HepG2 (cell line): ENCODE data around the gene PNLDC1. TPM values are rescaled to one million over a fixed set of nuclear protein-coding genes. Genes with fewer than 3 reads are reported as not detected.
A peak's percentile ranks its signal among the peaks of the same experiment; 100 is the strongest.

ENCODE experiments used
- ATAC-seq: fragments of 200-7000 bp; cut with Tn5 transposase; 3 replicates; pipeline ENCODE4 v1.9.1; 2020; ENCODE audit warnings: mild to moderate bottlenecking, moderate library complexity
- BruUV-seq: library from RNA; stranded (reverse); fragments of 400-500 nt; replicated peaks from 2 replicates; lab custom pipeline; 2021; lab: Mats Ljungman, UMichigan
- CTCF ChIA-PET: fragments of 300-600 bp; formaldehyde crosslinking; extraction: SDS; loops from one replicate; lab custom pipeline; 2021; ENCODE audit warnings: low total read pairs, inconsistent platforms, low intra/inter-chr PET ratio; lab: Yijun Ruan, JAX
- POLR2A ChIA-PET: fragments of 350-600 bp; sonication (Branson Sonifier 250); formaldehyde crosslinking; loops from one replicate; lab custom pipeline; 2020; ENCODE audit warnings: antibody characterized with exemption, inconsistent platforms; lab: Yijun Ruan, JAX
- DNase-seq: peaks from one replicate; pipeline ENCODE4 v3.0.0-alpha.2; 2015; ENCODE audit warnings: low spot score
- FAIRE-seq: peaks from 3 replicates; lab custom pipeline; 2011; peaks lifted over from hg19 to GRCh38; lab: Jason Lieb, UNC
- H2AFZ ChIP-seq: one replicate; pipeline ENCODE4 v1.6.1; 2011; ENCODE audit warnings: low read length, inconsistent platforms
- H3K27ac ChIP-seq: fragments of 300-600 bp; 3 replicates; pipeline ENCODE4 v1.8.0; 2011; ENCODE audit warnings: mixed run types, mild to moderate bottlenecking, mixed read lengths, low read length, inconsistent platforms; ENCODE audit not compliant: insufficient read depth; ENCODE audit errors: extremely low read length
- H3K27me3 ChIP-seq, 2 experiments: fragments of 200-600 bp in 1 of 2; 2 replicates in 1 of 2; 3 replicates in 1 of 2; pipeline versions ENCODE4 v1.6.0 to v1.8.0; 2011; ENCODE audit warnings: low read length in 2 of 2, mild to moderate bottlenecking in 2 of 2, moderate library complexity in 2 of 2, inconsistent platforms in 1 of 2; ENCODE audit not compliant: insufficient read depth in 2 of 2, control insufficient read depth in 1 of 2
- H3K36me3 ChIP-seq, 2 experiments: fragments of 200-600 bp in 1 of 2; replicated peaks in 1 of 2; 2 replicates in 1 of 2; 3 replicates in 1 of 2; pipeline versions ENCODE4 v1.5.1 to v1.8.0; 2011; ENCODE audit warnings: low read length in 2 of 2, inconsistent platforms in 1 of 2; ENCODE audit not compliant: insufficient read depth in 2 of 2, control insufficient read depth in 1 of 2
- H3K4me1 ChIP-seq: 2 replicates; pipeline ENCODE4 v1.5.1; 2012; ENCODE audit warnings: low read length, inconsistent platforms; ENCODE audit not compliant: insufficient read depth
- H3K4me2 ChIP-seq: 2 replicates; pipeline ENCODE4 v1.6.0; 2011; ENCODE audit warnings: low read depth, low read length, inconsistent platforms
- H3K4me3 ChIP-seq, 3 experiments: fragments of 200-600 bp in 1 of 3; sonication (generic), shearing (Covaris generic) in 1 of 3; replicated peaks in 1 of 3; 2 replicates each; pipeline ENCODE4 v1.5.1; 2011 to 2016; ENCODE audit warnings: low read length in 3 of 3, inconsistent platforms in 2 of 3, low read depth in 2 of 3, mild to moderate bottlenecking in 2 of 3, control low read depth in 1 of 3, mixed read lengths in 1 of 3; ENCODE audit not compliant: insufficient read depth in 1 of 3
- H3K79me2 ChIP-seq: one replicate; pipeline ENCODE4 v1.6.1; 2011; ENCODE audit warnings: low read length, inconsistent platforms; ENCODE audit not compliant: insufficient read depth
- H3K9ac ChIP-seq: 2 replicates; pipeline ENCODE4 v1.6.0; 2011; ENCODE audit warnings: mild to moderate bottlenecking, low read depth, low read length, inconsistent platforms; ENCODE audit not compliant: insufficient read depth
- H3K9me3 ChIP-seq: 2 replicates; pipeline ENCODE4 v1.5.1; 2012; ENCODE audit warnings: mild to moderate bottlenecking, low read length
- H4K20me1 ChIP-seq: 2 replicates; pipeline ENCODE4 v1.6.0; 2011; ENCODE audit warnings: inconsistent platforms, mild to moderate bottlenecking, low read length, moderate library complexity; ENCODE audit not compliant: insufficient read depth
- JUN ChIP-seq: sonication (generic); formaldehyde crosslinking; IDR thresholded peaks from 2 replicates; pipeline ENCODE4 v1.4.0; 2020; ENCODE audit warnings: mild to moderate bottlenecking, missing genetic modification reagents
- PHB2 ChIP-seq: fragments of 450-650 bp; IDR thresholded peaks from 2 replicates; pipeline ENCODE4 v1.6.1; 2018; ENCODE audit not compliant: partially characterized antibody
- PHF21A ChIP-seq: sonication (generic); formaldehyde crosslinking; IDR thresholded peaks from 2 replicates; pipeline ENCODE4 v1.5.0; 2020; ENCODE audit warnings: mild to moderate bottlenecking, missing genetic modification reagents
- RNF2 ChIP-seq: fragments of 450-650 bp; conservative IDR thresholded peaks from 2 replicates; pipeline ENCODE4 v1.6.1; 2016; ENCODE audit warnings: low read depth
- SAP130 ChIP-seq: IDR thresholded peaks from 2 replicates; pipeline ENCODE4 v1.6.1; 2016; ENCODE audit warnings: low read depth
- SP1 ChIP-seq, 2 experiments: fragments of 450-650 bp in 1 of 2; sonication (generic) in 1 of 2; formaldehyde crosslinking in 1 of 2; IDR thresholded peaks; 2 replicates each; pipeline versions ENCODE4 v1.4.0 to v1.6.1; 2016 to 2020; ENCODE audit warnings: missing genetic modification reagents in 1 of 2
- ZNF562 ChIP-seq: sonication (generic); formaldehyde crosslinking; IDR thresholded peaks from 2 replicates; pipeline ENCODE4 v1.8.0; 2022; ENCODE audit warnings: missing genetic modification reagents, borderline replicate concordance
- ZNF879 ChIP-seq: sonication (generic); formaldehyde crosslinking; IDR thresholded peaks from 2 replicates; pipeline ENCODE4 v1.8.1; 2023; ENCODE audit warnings: missing genetic modification reagents
- WGBS: methylation state at CpG from one replicate; pipeline ENCODE4 v1.1.6; 2017; ENCODE audit warnings: low lambda C conversion rate; 5-methylcytosine and 5-hydroxymethylcytosine counted together
- in situ Hi-C: cut with HindIII; loops from 2 replicates; pipeline ENCODE4 v1.10.0; 2017; ENCODE audit warnings: low pct_unique_long_range_greater_than_20kb; ENCODE audit not compliant: extremely low pct_ligation_motif_present
- intact Hi-C: fragments of 100-400 bp; cut with micrococcal nuclease; formaldehyde crosslinking; loops from one replicate; pipeline ENCODE4 v1.10.0; 2022; ENCODE audit not compliant: unreplicated experiment
- polyA plus RNA-seq, 8 experiments: library from polyadenylated mRNA; depleted of rRNA in 3 of 8; stranded (reverse) in 7 of 8; unstranded in 1 of 8; fragments of >200 nt; fragmentation: Illumina TruSeq in 4 of 8; extraction: Trizol in 4 of 8; gene quantifications; 2 replicates each; pipeline versions ENCODE4 v1.2.1 to v1.2.3, GENCODE V29; 2011 to 2016; ENCODE audit warnings: low read depth in 4 of 8, missing spikeins in 1 of 8, mixed read lengths in 1 of 8; ENCODE audit not compliant: insufficient read depth in 1 of 8
- total RNA-seq, 5 experiments: library from RNA; depleted of rRNA; stranded (reverse); fragments of >200 nt; fragmentation: Illumina TruSeq; extraction: Trizol; gene quantifications; 2 replicates each; pipeline ENCODE4 v1.2.3, GENCODE V29; 2016; ENCODE audit warnings: low read depth in 1 of 5
- TF ChIP-seq, protein P1 (sequence below): sonication (generic); formaldehyde crosslinking; IDR thresholded peaks from one replicate; pipeline ENCODE4 v1.5.1; 2020; ENCODE audit warnings: mild to moderate bottlenecking, missing genetic modification reagents; ENCODE audit errors: not compliant biosample characterization
- TF ChIP-seq, protein P2 (sequence below): sonication (generic); formaldehyde crosslinking; IDR thresholded peaks from 2 replicates; pipeline ENCODE4 v1.4.0; 2020; ENCODE audit warnings: missing genetic modification reagents
- TF ChIP-seq, protein P3 (sequence below): sonication (generic); formaldehyde crosslinking; IDR thresholded peaks from 2 replicates; pipeline ENCODE4 v1.4.0; 2020; ENCODE audit warnings: mild to moderate bottlenecking, missing genetic modification reagents

The PNLDC1 gene
- total and polyA plus RNA-seq, 2 of the 13 experiments (the other 11 are each of a cell fraction or from before 2014, with no cell fraction given), result not detected

DNA sequence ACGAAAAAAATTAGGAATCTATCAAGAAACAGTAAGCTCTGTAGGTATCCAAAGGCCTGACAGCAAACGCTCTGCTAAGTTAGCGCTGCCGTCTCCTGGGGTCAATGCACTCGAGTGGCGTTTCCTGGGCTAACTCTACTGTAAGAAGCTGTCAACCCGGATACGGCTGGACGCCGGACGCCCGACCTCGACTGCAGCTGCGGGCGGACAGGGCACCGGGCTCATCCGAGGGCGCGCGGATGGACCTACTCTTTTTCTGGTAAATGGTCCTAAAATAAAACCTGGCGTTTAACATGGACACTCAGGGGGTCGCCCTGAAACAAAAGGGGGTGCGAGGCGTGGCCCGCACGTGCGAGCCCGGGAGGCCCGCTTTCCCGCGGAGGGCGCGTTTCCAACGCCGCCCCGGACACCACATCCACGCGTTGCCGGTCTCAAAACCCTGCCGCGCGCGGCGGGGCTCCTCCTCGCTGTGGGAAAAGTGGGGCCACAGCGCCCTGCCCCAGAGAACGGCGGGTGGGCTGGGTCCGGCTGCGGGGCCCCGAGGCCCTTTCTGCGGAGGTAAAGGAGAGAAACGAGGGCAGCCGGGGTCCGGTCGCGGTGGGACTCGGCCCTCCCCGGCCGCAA is 11.2 kb upstream of the PNLDC1 start:
- Histone ChIP-seq H3K9me3 (no peaks in the 10 kb centered on the region), H3K36me3 (peaks cover 3 to 38% of the 10 kb centered on the region in 2 experiments; a peak in 4 of 5 replicates), H3K9ac (peak overlapping the region; percentile 92), H3K27me3 (no peaks in the 10 kb centered on the region; a peak in 1 of 5 replicates), H3K4me2 (peak overlapping the region; percentile 99), H2AFZ (no peak overlapping the region), H3K79me2 (peaks cover 86% of the 10 kb centered on the region), H4K20me1 (peaks cover 21% of the 10 kb centered on the region), H3K4me3 (peak overlapping the region; percentile 85 to 94 (median 91)), H3K27ac (peak overlapping the region; percentile 91), H3K4me1 (peaks cover 68% of the 10 kb centered on the region)
- no peak for FAIRE-seq
- ChIA-PET CTCF (no interaction called here), POLR2A (interaction anchor here (1.2 to 7.1 kb wide), 15 partner anchors 10 to 606 kb away, joined by 3 to 165 read pairs (median 8); partner anchors contain the start of genes ACAT2, PNLDC1, SOD2 and WTAP)
- WGBS, result 1% methylated on average over 34 of the region's 60 CpGs
- peak; percentile 41 for ATAC-seq
- TSS peak; percentile 54 for BruUV-seq
- in situ Hi-C loops, result loop anchor here (5.0 kb wide), 1 partner anchor 62 kb away; the partner anchor contains the start of gene WTAP
- peak; percentile 47 for DNase-seq
- intact Hi-C loops, result loop anchor here (1.0 to 2.0 kb wide), 2 partner anchors 27 to 62 kb away; partner anchors contain the start of genes ACAT2 and WTAP
- TF ChIP-seq, protein P1, sequence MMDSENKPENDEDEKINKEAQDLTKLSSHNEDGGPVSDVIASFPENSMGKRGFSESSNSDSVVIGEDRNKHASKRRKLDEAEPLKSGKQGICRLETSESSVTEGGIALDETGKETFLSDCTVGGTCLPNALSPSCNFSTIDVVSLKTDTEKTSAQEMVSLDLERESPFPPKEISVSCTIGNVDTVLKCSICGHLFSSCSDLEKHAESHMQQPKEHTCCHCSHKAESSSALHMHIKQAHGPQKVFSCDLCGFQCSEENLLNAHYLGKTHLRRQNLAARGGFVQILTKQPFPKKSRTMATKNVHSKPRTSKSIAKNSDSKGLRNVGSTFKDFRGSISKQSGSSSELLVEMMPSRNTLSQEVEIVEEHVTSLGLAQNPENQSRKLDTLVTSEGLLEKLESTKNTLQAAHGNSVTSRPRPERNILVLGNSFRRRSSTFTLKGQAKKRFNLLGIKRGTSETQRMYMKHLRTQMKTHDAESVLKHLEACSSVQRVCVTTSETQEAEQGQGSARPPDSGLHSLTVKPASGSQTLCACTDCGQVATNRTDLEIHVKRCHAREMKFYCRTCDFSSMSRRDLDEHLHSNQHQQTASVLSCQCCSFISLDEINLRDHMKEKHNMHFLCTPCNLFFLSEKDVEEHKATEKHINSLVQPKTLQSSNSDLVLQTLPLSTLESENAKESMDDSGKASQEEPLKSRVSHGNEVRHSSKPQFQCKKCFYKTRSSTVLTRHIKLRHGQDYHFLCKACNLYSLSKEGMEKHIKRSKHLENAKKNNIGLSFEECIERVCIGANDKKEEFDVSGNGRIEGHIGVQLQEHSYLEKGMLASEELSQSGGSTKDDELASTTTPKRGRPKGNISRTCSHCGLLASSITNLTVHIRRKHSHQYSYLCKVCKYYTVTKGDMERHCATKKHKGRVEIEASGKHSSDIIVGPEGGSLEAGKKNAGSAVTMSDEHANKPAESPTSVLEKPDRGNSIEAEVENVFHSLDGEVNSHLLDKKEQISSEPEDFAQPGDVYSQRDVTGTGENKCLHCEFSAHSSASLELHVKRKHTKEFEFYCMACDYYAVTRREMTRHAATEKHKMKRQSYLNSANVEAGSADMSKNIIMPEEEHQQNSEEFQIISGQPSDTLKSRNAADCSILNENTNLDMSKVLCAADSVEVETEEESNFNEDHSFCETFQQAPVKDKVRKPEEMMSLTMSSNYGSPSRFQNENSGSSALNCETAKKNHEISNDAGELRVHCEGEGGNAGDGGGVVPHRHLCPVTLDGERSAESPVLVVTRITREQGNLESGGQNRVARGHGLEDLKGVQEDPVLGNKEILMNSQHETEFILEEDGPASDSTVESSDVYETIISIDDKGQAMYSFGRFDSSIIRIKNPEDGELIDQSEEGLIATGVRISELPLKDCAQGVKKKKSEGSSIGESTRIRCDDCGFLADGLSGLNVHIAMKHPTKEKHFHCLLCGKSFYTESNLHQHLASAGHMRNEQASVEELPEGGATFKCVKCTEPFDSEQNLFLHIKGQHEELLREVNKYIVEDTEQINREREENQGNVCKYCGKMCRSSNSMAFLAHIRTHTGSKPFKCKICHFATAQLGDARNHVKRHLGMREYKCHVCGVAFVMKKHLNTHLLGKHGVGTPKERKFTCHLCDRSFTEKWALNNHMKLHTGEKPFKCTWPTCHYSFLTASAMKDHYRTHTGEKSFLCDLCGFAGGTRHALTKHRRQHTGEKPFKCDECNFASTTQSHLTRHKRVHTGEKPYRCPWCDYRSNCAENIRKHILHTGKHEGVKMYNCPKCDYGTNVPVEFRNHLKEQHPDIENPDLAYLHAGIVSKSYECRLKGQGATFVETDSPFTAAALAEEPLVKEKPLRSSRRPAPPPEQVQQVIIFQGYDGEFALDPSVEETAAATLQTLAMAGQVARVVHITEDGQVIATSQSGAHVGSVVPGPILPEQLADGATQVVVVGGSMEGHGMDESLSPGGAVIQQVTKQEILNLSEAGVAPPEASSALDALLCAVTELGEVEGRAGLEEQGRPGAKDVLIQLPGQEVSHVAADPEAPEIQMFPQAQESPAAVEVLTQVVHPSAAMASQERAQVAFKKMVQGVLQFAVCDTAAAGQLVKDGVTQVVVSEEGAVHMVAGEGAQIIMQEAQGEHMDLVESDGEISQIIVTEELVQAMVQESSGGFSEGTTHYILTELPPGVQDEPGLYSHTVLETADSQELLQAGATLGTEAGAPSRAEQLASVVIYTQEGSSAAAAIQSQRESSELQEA, result no peak
- TF ChIP-seq RNF2 (peak; percentile 54; the same call in 1 of the 2 replicates), JUN (CRISPR knock-in tag) (0 out of 2 replicates have a peak, but pooled peaks have one; percentile 19), ZNF879 (CRISPR knock-in tag) (no peak), PHF21A (peak; percentile 46; the same call in 1 of the 2 replicates), PHB2 (no peak), SP1 (IDR thresholded peaks at IDR 0.05) (no peak), SP1 (CRISPR knock-in tag; IDR thresholded peaks at IDR 0.05) (no peak), ZNF562 (CRISPR knock-in tag) (no peak), SAP130 (peak; percentile 78; the same call in 1 of the 2 replicates)
- TF ChIP-seq, protein P2, sequence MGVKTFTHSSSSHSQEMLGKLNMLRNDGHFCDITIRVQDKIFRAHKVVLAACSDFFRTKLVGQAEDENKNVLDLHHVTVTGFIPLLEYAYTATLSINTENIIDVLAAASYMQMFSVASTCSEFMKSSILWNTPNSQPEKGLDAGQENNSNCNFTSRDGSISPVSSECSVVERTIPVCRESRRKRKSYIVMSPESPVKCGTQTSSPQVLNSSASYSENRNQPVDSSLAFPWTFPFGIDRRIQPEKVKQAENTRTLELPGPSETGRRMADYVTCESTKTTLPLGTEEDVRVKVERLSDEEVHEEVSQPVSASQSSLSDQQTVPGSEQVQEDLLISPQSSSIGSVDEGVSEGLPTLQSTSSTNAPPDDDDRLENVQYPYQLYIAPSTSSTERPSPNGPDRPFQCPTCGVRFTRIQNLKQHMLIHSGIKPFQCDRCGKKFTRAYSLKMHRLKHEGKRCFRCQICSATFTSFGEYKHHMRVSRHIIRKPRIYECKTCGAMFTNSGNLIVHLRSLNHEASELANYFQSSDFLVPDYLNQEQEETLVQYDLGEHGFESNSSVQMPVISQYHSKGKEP (CRISPR knock-in tag), result no peak
- TF ChIP-seq, protein P3, sequence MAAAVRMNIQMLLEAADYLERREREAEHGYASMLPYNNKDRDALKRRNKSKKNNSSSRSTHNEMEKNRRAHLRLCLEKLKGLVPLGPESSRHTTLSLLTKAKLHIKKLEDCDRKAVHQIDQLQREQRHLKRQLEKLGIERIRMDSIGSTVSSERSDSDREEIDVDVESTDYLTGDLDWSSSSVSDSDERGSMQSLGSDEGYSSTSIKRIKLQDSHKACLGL (CRISPR knock-in tag), result peak; percentile 96; the same call in 1 of the 2 replicates
